HG02970 (cell line): ENCODE results near the gene PAF1.
"Not testable (repeated sequence)": the region's sequence is repeated elsewhere in the genome, so short reads cannot be mapped to it uniquely, and the experiment has no call there.

Experiments used
- ATAC-seq: cut with Tn5 transposase; IDR thresholded peaks from one replicate; pipeline ENCODE4 v1.9.1; 2021; ENCODE audit warnings: mild to moderate bottlenecking, moderate library complexity, moderate number of reproducible peaks; ENCODE audit not compliant: unreplicated experiment, low FRiP score

Gene PAF1

GRCh38 chr19:39360599-39360998 is 30.3 kb downstream of the PAF1 start:
- ATAC-seq, result no peak

DNA sequence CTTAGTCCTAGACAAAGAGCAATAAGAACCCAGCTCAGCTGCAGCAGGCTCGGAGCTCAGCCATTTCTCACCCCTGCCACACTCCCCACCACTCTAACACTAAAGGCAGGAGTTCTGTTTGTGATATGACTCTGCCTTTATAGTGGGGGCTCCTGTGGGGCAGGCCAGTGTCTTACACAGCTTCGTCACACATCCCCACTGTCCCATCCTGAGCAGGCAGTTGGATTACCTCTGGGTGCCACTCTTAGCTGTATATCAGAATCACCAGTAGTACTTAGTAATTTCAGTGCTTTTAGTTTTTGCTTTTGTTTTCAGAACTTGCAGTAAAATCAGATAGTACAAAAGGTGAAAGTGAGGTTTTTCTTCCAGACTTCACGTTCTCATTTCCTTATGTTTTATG is 31.9 kb downstream of the PAF1 start:
- ATAC-seq, result no peak

- ATAC-seq, result no peak
These were observed 34.3 kb downstream of the PAF1 start for GRCh38 chr19:39356647-39357046.

DNA sequence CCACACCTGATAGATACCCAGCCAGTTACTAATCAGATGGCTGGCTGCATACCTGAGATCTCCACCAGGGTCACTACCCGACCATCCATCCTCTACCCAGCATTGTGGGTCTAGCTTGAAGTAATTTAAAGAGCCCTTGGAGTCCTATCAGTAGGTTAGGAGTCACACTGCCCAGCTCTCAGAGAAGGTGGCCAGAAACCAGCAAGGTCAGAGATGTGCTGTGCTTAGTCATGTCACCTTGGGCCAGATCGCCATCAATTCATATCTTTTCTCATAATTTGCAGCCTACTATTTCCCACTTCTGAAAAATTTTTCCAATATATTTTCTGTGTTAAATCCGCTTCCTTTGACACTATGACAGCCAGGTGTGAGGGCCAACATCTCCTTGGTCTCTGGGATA is 34.8 kb downstream of the PAF1 start:
- ATAC-seq, result no peak

GRCh38 chr19:39355253-39355652 is 35.7 kb downstream of the PAF1 start:
- no peak for ATAC-seq

DNA sequence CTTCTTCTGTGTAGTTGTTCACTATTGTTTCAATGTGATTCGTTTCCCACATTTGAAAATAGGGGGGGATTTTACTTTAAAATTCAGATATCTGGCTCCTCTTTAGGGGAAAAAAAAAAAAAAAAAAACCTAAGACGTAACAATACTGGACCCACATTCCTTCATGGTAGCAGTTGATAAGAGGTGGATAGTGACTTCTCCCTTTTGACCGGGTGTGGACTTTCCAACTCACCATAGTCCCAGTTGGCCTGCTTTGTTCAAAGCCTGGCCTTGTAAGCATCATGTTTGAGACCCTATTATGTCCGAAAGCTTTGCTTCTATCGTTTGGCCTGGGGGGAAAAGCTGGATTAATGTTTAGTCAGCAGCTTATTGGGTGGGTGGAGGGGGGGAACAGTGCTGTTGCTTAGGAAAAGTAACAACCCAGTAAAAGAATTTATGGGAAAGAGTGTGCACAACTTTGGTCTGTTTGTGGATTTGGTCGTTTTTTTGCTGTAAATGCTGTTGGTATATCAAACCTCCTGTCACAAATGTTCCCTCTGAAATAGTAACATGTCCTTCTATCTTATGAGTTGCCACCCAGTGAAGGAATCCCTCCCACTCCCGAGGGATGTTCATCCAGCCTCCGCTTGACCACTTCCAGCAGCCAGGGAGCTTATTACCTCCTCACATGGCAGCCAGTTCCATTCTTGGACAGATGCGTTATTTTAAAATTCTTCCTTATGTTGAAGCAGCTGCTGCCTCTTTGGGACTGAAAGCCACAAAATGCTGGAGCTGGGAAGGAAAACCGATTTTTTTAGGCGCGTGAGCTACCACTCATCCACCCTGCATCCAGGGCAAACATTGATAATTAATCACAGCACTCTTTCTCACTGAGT is 38.3 kb downstream of the PAF1 start:
- ATAC-seq, result no peak

GRCh38 chr19:39351537-39352064 is 39.3 kb downstream of the PAF1 start:
- ATAC-seq, result peak; percentile 49

DNA sequence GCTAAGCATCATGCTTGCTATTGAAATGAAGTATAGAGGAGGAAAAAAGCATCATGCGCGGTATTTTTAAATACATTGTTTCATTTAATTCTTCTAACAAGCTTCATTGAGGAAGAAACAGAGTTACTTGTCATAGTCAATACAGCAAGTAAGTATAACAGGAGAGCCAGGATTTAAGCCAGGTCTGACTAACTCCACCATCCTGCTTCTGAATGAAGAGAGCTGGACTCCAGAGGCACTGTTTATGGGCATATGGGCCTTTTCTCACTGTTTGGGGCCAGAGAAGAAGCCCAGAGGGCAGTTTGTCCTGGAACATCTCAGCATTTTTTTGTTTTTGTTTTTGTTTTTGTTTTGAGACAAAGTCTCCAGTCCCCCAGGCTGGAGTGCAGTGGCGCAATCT is 40.8 kb downstream of the PAF1 start:
- ATAC-seq, result no peak

DNA sequence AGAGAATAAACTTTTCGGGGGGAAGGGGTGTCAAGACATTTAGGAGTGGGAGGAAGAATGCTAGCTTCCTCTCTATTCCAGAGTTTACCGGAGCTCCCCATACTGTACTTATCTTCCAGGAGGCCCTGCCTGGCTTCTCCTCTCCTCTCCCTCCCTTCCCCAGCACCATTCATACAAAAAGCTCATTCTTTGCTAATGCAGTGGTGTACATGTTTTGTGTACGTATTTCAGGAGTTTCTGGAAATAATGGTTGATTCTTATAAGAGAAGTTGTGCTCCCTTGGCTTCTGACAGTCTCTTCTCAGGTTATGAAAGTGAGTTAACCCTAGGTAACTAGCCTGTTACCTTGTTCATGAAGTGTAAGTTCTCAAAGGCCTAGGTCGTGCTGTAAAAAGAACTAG is 41.6 kb downstream of the PAF1 start:
- ATAC-seq, result no peak

DNA sequence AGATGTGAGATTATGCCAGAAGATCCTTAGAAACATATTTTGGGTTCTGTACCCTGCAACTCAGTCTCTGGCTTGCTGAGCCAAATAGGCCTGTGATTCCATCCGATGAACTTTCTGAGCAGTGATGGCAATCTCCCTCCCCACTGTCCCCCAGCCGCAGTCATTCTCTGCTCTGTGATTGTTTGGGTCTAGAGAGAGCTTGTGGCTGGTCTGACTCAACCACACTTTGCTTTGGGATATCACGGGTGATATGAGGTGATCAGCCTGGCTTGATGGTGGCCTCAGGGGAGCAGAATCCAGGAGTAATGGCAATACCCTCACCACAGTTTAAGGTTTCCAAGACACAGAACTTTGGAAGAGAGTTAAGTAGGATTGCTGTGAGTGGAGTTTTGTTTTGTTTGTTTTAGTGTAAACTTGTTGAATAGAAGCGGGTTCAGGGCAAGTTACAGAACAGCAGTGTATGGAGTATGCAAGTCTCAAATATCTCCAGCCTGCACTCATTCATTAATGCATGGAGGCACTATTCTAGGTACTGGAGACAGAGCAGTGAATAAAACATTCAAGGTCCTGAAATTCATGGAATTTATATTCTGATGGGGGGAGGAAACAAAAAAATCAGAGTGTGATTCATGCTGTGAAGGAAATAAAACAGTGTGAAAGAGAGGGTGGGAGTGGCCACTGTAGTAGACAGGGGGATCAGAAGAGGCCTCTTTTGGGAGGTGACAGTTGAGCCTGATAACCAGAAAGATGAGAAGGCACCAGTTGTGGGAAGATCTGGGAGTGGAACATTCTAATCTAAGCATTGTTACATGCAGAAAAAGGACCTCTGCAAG is 43.4 kb downstream of the PAF1 start:
- no peak for ATAC-seq

GRCh38 chr19:39345956-39346355 is 45.0 kb downstream of the PAF1 start:
- ATAC-seq, result no peak

- no peak for ATAC-seq
These were observed 48.1 kb downstream of the PAF1 start for GRCh38 chr19:39342647-39343305.

GRCh38 chr19:39341719-39342604 is 48.9 kb downstream of the PAF1 start, which contains the start of gene SAMD4B:
Gene SAMD4B (plus strand): TSS chr19:39342421. CDS start chr19:39356894, 14,473 bp downstream.
- peak; percentile 93 for ATAC-seq

DNA sequence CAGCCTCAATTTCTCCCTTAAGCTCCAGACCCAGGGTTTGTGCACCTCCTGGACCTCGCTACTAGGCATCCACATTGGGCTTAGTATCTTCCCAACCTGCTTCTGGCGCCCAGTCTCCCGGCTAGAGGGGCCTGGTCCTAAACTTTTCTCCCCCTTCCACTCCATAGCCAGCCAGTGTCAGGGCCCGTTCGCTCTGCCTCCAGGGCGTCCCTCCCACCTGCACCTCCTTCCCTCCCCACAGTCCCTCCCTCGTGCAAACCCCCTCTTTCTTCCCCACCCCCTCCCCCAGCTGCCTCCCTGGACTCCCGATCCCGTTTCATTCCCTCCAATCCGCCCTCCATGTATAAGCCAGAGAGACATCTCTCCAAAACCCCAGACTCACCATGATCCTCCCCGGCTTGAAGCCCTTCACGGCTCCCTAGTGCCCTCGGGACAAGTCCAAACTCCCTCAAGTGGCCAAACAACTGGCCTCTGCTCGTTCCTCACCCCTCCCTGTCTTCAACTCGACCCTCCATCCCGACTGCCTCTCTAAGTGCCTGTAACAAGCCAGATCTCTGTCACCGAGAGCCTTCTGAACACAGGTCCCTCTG is 49.7 kb downstream of the PAF1 start:
- ATAC-seq, result no peak

- ATAC-seq, result not testable (repeated sequence)
These were observed 50.8 kb downstream of the PAF1 start for GRCh38 chr19:39340156-39340555.

DNA sequence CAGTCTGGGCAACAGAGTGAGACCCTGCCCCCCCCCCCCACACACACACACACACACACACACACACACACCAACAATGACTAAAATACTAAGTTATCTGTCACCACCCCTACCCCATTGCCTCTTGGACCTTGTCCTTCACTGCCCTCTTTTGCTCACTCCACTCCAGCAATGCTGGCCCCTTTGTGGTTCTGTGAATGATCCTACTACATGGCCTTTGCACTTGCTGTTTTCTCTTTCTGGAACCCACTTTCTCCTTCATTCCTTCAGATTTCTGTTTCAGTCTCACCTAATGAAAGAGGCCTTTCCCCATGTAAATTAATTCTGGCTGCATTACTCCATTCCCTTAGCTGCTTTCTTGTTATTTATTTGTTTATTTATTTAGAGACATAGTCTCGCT is 51.2 kb downstream of the PAF1 start:
- no peak for ATAC-seq

- no peak for ATAC-seq
These were observed 54.4 kb downstream of the PAF1 start for GRCh38 chr19:39336483-39336882.
